ENCODE measurements around the gene SLC22A17. TPM values are rescaled to one million over a fixed set of nuclear protein-coding genes. Genes with fewer than 3 reads are reported as not detected.

SLC22A17 gene
- polyA plus RNA-seq, 1 experiment: 14.0 TPM

GRCh38 chr14:23366426-23366921, 13.8 kb upstream of the SLC22A17 start:
- no peak for DNase-seq (ENCODE audit: low read depth)
- ChIA-PET POLR2A (no interaction called here), CTCF (interaction anchor here (0.7 to 1.3 kb wide), 2 partner anchors 10 to 72 kb away, joined by 3 read pairs; partner anchors contain the start of gene CMTM5)
- peaks cover 18% of the 10 kb centered on the region for H3K27me3 ChIP-seq (ENCODE audit: control insufficient read depth, insufficient read depth, low read length)
- no peak for TF ChIP-seq CTCF (IDR thresholded peaks at IDR 0.05; ENCODE audit: insufficient read depth, low read depth, low read length)
- H3K4me3 ChIP-seq (ENCODE audit: low read depth, low read length): peak overlapping the region; percentile 37
- H3K36me3 ChIP-seq (ENCODE audit: control insufficient read depth, insufficient read depth, low read length): no peaks in the 10 kb centered on the region

GRCh38 chr14:23365732-23366425, 13.2 kb upstream of the SLC22A17 start:
- CTCF ChIA-PET: interaction anchor here (0.7 to 1.6 kb wide), 2 partner anchors 14 to 71 kb away, joined by 3 to 7 read pairs; no protein-coding TSS in a partner anchor
- TF ChIP-seq CTCF (IDR thresholded peaks at IDR 0.05; ENCODE audit: insufficient read depth, low read depth, low read length): no peak

GRCh38 chr14:23365036-23365731, 12.5 kb upstream of the SLC22A17 start, which contains the start of gene EFS:
Gene EFS, minus strand, starts transcription at chr14:23365172. Its CDS starts 147 bp downstream, at chr14:23365025.
- POLR2A ChIA-PET: no interaction called here
- CTCF ChIA-PET: interaction anchor here (1.6 kb wide), 1 partner anchor 15 kb away, joined by 7 read pairs; no protein-coding TSS in a partner anchor
- no peak for TF ChIP-seq CTCF (IDR thresholded peaks at IDR 0.05; ENCODE audit: insufficient read depth, low read depth, low read length)
- Histone ChIP-seq H3K36me3 (ENCODE audit: control insufficient read depth, insufficient read depth, low read length) (no peaks in the 10 kb centered on the region; the same call in 1 of the 2 replicates), H3K27me3 (ENCODE audit: control insufficient read depth, insufficient read depth, low read length) (peaks cover 12% of the 10 kb centered on the region), H3K4me3 (ENCODE audit: low read depth, low read length) (peak within 1 kb of the TSS; percentile 37)
- no peak for DNase-seq (ENCODE audit: low read depth)

More at GRCh38 chr14:23365732-23366425, 13.2 kb upstream of the SLC22A17 start:
- Histone ChIP-seq H3K4me3 (ENCODE audit: low read depth, low read length) (peak overlapping the region; percentile 37), H3K36me3 (ENCODE audit: control insufficient read depth, insufficient read depth, low read length) (no peaks in the 10 kb centered on the region), H3K27me3 (ENCODE audit: control insufficient read depth, insufficient read depth, low read length) (peaks cover 17% of the 10 kb centered on the region)
- POLR2A ChIA-PET: no interaction called here
- DNase-seq (ENCODE audit: low read depth): no peak

- no peak for DNase-seq (ENCODE audit: low read depth)
- Histone ChIP-seq H3K4me3 (ENCODE audit: low read depth, low read length) (peak overlapping the region; percentile 37), H3K27me3 (ENCODE audit: control insufficient read depth, insufficient read depth, low read length) (peaks cover 10% of the 10 kb centered on the region), H3K36me3 (ENCODE audit: control insufficient read depth, insufficient read depth, low read length) (peaks cover 1% of the 10 kb centered on the region; the same call in 1 of the 2 replicates)
- TF ChIP-seq CTCF (IDR thresholded peaks at IDR 0.05; ENCODE audit: insufficient read depth, low read depth, low read length): no peak
- CTCF ChIA-PET: interaction anchor here (0.9 to 1.6 kb wide), 2 partner anchors 16 kb away, joined by 3 to 7 read pairs; no protein-coding TSS in a partner anchor
- POLR2A ChIA-PET: no interaction called here
These were observed 11.7 kb upstream of the SLC22A17 start for GRCh38 chr14:23364164-23365035.

All from BJ (cell line).